CD4-positive, alpha-beta T cell (primary cell): Measurements from ENCODE around the gene GRIK1. TPM values are rescaled to one million over a fixed set of nuclear protein-coding genes. Genes with fewer than 3 reads are reported as not detected.

Experiments
- ATAC-seq: fragments of 200-7000 bp; cut with Tn5 transposase; one replicate; pipeline ENCODE4 v1.10.0; 2022; ENCODE audit warnings: mild to moderate bottlenecking; ENCODE audit not compliant: poor library complexity
- CTCF ChIA-PET: fragments of 350-600 bp; sonication (Branson Sonifier 250); formaldehyde crosslinking; loops from one replicate; lab custom pipeline; 2021; ENCODE audit warnings: antibody characterized with exemption, inconsistent platforms; lab: Charles Lee
- POLR2A ChIA-PET: fragments of 350-600 bp; sonication (Branson Sonifier 250); formaldehyde crosslinking; loops from one replicate; lab custom pipeline; 2021; ENCODE audit warnings: antibody characterized with exemption, inconsistent platforms; lab: Charles Lee
- DNase-seq, 14 experiments: peaks; one replicate each; pipeline ENCODE4 v3.0.0-alpha.2; 2013 to 2020; ENCODE audit warnings: mixed read lengths in 2 of 14
- H3K27ac ChIP-seq, 2 donors: one replicate each; pipeline versions ENCODE4 v1.5.1 to v1.7.0; 2013; ENCODE audit warnings: low read length in 2 of 2, low read depth in 1 of 2, mild to moderate bottlenecking in 1 of 2
- H3K27me3 ChIP-seq, 2 experiments: 1 replicate in 1 of 2; 2 replicates in 1 of 2; pipeline versions ENCODE4 v1.6.1 to v1.7.0; 2013; ENCODE audit warnings: low read length in 2 of 2, control low read depth in 1 of 2, mild to moderate bottlenecking in 1 of 2, moderate library complexity in 1 of 2; ENCODE audit not compliant: insufficient read depth in 2 of 2, control insufficient read depth in 1 of 2
- H3K36me3 ChIP-seq: one replicate; pipeline ENCODE4 v1.6.1; 2013; ENCODE audit warnings: low read length, control low read depth; ENCODE audit not compliant: insufficient read depth
- H3K4me1 ChIP-seq: one replicate; pipeline ENCODE4 v1.6.1; 2013; ENCODE audit warnings: low read length, control low read depth; ENCODE audit not compliant: insufficient read depth
- H3K4me3 ChIP-seq: one replicate; pipeline ENCODE4 v1.5.1; 2013; ENCODE audit warnings: mild to moderate bottlenecking, low read length, moderate library complexity
- H3K9me3 ChIP-seq, 2 experiments: 1 replicate in 1 of 2; 2 replicates in 1 of 2; pipeline versions ENCODE4 v1.6.1 to v1.7.0; 2013; ENCODE audit warnings: low read length in 2 of 2, mild to moderate bottlenecking in 2 of 2, control low read depth in 1 of 2, moderate library complexity in 1 of 2; ENCODE audit not compliant: control insufficient read depth in 1 of 2, insufficient read depth in 1 of 2
- H3K27ac Mint-ChIP-seq: one replicate; pipeline ENCODE4 v1.8.0; 2020; ENCODE audit warnings: mixed read lengths
- H3K27me3 Mint-ChIP-seq: one replicate; pipeline ENCODE4 v1.8.0; 2021; ENCODE audit warnings: mixed read lengths
- H3K36me3 Mint-ChIP-seq: one replicate; pipeline ENCODE4 v1.8.0; 2021; ENCODE audit warnings: low read depth, mixed read lengths
- H3K4me1 Mint-ChIP-seq: one replicate; pipeline ENCODE4 v1.8.0; 2021; ENCODE audit warnings: low read depth, mixed read lengths
- H3K4me3 Mint-ChIP-seq: one replicate; pipeline ENCODE4 v1.8.0; 2020; ENCODE audit warnings: mild to moderate bottlenecking, mixed read lengths
- H3K9me3 Mint-ChIP-seq: one replicate; pipeline ENCODE4 v1.8.0; 2020; ENCODE audit warnings: mixed read lengths
- CTCF ChIP-seq: fragments of 200-600 bp; IDR thresholded peaks from one replicate; pipeline ENCODE4 v1.8.0; 2022; ENCODE audit warnings: antibody characterized with exemption, mild to moderate bottlenecking
- intact Hi-C, 2 experiments: fragments of 100-400 bp; cut with DNase I in 1 of 2; cut with micrococcal nuclease in 1 of 2; formaldehyde crosslinking; loops; one replicate each; pipeline versions ENCODE4 v1.15.1 to v1.9.0; 2023 to 2025; cut with DNase I, micrococcal nuclease
- total RNA-seq, 174 experiments: library from RNA in 2 of 174; stranded (reverse) in 2 of 174; gene quantifications; one replicate each; pipeline ENCODE4 v1.2.3 and lab custom pipeline; 2021 to 2026

The GRIK1 gene
- total RNA-seq, 2 experiments from 2014 or later, result not detected

DNA sequence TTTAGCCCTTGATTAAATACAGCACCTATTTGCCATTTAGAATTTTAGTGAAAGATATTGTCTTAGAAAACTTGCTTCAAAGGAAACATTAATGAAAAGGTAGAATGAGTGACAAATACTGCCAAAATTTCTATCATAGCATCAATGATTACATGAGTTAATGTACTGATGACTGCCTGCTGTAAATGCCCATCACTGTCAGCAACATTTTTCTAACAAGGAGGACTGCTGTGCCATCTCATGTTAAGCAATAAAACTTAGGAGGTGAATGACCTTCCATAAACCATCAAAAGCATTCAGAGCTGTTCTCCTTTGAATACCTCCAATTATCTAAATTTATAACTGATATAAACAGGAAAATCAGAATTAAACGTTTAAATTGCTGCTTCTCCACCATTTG, 54.3 kb downstream of the GRIK1 start:
- H3K9me3 Mint-ChIP-seq, result no peaks in the 10 kb centered on the region
- no peak overlapping the region for H3K4me3 ChIP-seq
- H3K27me3 ChIP-seq, result no peaks in the 10 kb centered on the region
- no peak overlapping the region for H3K27ac Mint-ChIP-seq
- no peaks in the 10 kb centered on the region for H3K9me3 ChIP-seq
- CTCF ChIA-PET, result no interaction called here
- H3K4me1 ChIP-seq, result no peaks in the 10 kb centered on the region
- no peak overlapping the region for H3K4me3 Mint-ChIP-seq
- no peaks in the 10 kb centered on the region for H3K36me3 ChIP-seq
- intact Hi-C loops, result no loop called here
- no peak overlapping the region for H3K27ac ChIP-seq
- POLR2A ChIA-PET, result no interaction called here
- no peaks in the 10 kb centered on the region for H3K4me1 Mint-ChIP-seq
- ATAC-seq, result no peak
- DNase-seq, result no peak
- H3K27me3 Mint-ChIP-seq, result peaks cover 3% of the 10 kb centered on the region
- no peak for TF ChIP-seq CTCF
- no peaks in the 10 kb centered on the region for H3K36me3 Mint-ChIP-seq

DNA sequence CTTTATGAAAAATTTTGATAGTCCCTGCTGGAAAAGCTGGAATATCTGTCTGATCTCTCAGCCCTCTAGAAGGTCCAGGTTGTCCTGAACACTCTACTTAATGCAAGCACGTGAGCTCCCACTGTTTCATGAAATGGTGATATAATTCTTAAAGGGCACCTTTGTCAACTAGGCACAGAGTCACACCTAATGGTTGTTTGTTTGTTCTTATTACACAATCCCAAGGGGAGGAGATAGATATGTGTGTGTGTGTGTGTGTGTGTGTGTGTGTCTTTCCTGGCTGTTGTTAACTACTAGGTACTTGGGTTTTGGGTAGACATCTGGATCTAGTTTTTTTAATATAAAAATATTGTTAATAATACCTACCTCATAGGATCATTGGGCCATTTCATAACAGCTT, 63.9 kb downstream of the GRIK1 start:
- no peak overlapping the region for H3K4me3 ChIP-seq
- H3K27me3 ChIP-seq, result no peaks in the 10 kb centered on the region
- DNase-seq (no peak), ATAC-seq (no peak)
- no peak overlapping the region for H3K27ac Mint-ChIP-seq
- ChIA-PET POLR2A (no interaction called here), CTCF (no interaction called here)
- intact Hi-C loops, result no loop called here
- H3K27me3 Mint-ChIP-seq, result peaks cover 19% of the 10 kb centered on the region
- no peak overlapping the region for H3K27ac ChIP-seq
- no peaks in the 10 kb centered on the region for H3K9me3 ChIP-seq
- H3K4me1 ChIP-seq, result no peaks in the 10 kb centered on the region
- no peak overlapping the region for H3K4me3 Mint-ChIP-seq
- H3K36me3 Mint-ChIP-seq, result no peaks in the 10 kb centered on the region
- H3K36me3 ChIP-seq, result no peaks in the 10 kb centered on the region
- H3K9me3 Mint-ChIP-seq, result no peaks in the 10 kb centered on the region
- TF ChIP-seq CTCF, result no peak
- no peaks in the 10 kb centered on the region for H3K4me1 Mint-ChIP-seq

DNA sequence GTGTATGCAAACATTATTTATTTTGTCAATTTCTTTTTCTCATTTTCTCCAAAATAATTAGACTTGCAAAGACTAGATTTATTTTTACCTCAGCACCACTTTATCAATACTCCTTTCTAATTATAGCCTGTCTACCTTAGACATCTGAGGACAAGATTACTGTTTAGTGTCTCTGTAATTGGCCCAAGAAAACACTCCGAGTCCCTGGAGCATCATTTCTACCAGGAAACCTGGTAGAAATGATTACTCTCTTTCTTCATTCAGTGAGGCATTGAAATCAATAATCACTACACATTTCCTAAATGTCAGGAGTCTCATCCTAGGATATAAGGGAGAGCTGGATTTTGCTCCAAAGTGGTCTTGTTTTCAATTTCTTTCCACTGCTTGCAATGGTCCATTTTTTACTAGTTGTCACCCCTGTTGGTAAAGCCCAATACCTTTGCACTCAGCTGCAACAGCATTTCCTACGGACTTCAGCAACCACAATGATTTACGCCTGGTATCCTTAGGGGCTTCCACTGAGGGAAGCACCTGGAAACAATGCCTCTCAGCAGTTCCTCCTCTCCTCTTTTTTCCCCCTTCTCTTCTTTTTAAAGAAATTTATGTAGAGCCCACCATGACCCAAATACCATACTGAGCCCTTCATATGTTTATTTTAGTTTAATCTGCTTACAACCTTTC, 64.6 kb downstream of the GRIK1 start:
- ChIA-PET POLR2A (no interaction called here), CTCF (no interaction called here)
- no peak overlapping the region for H3K4me3 ChIP-seq
- H3K36me3 ChIP-seq, result no peaks in the 10 kb centered on the region
- Mint-ChIP-seq H3K27me3 (peaks cover 14% of the 10 kb centered on the region), H3K27ac (no peak overlapping the region), H3K36me3 (no peaks in the 10 kb centered on the region), H3K4me1 (no peaks in the 10 kb centered on the region), H3K9me3 (no peaks in the 10 kb centered on the region), H3K4me3 (no peak overlapping the region)
- no peak for TF ChIP-seq CTCF
- no peak for ATAC-seq
- H3K4me1 ChIP-seq, result no peaks in the 10 kb centered on the region
- no peak overlapping the region for H3K27ac ChIP-seq
- no peaks in the 10 kb centered on the region for H3K9me3 ChIP-seq
- intact Hi-C loops, result no loop called here
- DNase-seq, result no peak
- no peaks in the 10 kb centered on the region for H3K27me3 ChIP-seq
